HG03565 (cell line): ENCODE data around the gene NEK7.

Source experiments
- ATAC-seq: cut with Tn5 transposase; IDR thresholded peaks from one replicate; pipeline ENCODE4 v1.9.1; 2021; ENCODE audit warnings: mild to moderate bottlenecking, moderate library complexity; ENCODE audit not compliant: unreplicated experiment

The NEK7 gene

DNA sequence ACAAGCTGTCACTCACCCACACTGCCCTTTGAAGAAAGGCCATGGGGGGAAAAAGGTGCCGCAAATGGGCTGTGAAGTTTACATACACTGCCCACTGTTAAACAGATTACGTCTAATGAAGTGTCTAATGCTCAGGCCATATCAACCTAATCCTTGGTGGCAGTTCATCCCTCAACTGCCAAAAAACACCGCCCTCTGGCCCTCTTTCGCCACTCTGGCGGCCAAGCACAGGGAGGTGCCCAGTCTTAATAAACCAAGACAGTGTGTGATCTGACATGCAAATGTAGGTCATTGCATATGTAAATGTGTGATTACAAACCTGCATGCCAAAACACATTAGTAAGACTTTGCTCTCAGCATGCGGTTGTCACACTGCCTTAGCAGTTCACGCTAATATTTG lies 89.5 kb downstream of the NEK7 start:
- no peak for ATAC-seq

GRCh38 chr1:198253259-198253658 lies 96.5 kb downstream of the NEK7 start:
- ATAC-seq = peak; percentile 57

DNA sequence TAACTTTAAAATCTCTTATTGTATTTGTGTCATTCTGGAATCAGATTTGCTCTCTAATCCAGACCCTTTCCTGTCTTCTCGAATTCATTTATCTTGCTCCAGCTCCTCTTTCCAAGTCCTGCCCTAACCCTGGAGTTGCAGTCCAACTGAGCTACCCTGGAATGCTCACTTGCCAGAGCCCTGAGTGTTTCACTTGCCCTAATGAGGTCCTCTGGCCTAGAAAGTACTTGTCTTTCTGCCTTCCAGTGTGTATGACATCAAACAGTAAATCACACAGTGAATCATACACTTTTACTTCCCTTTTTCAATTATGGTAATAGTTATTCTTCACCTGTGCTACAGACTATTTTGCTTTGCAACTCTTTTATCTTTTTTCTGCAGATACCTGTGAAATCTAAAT lies 96.9 kb downstream of the NEK7 start:
- ATAC-seq = peak; percentile 96

GRCh38 chr1:198254521-198254920 lies 97.7 kb downstream of the NEK7 start:
- ATAC-seq = no peak

DNA sequence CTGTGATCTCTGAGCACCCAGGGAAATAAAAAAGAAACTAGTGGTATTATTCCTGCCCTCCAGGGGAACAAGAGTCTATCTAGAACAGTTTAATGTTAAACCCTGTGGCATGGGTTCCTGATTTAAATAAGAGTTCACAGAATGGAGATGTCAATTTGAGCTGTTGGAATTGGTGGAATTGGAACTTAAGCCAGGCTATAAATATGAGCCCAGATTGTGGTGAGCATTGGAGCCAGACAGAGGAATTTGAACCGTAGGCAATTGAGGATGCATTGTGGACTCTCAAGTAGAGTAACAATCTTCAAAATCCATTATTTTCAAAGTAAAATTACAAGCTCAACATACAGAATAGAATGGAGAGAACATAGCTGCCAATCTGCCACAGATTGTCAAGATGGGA lies 98.2 kb downstream of the NEK7 start:
- no peak for ATAC-seq

DNA sequence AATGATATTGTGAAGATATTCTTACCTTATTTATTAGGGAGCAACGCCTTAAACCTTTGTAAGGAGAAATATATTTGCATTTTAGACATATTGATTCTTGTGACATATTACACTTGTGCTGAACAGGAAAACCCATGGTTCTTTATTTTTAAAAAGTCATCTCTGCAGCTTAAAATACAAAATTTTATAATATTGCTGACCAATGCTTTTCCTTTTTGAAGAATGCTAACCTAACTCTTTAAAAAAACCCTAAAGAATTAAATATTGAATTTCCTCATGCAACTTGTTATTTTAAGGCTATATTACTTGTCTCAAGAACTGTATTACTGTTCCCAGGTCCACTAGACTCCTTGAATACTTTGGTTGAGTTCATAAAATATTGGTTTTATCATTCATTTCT lies 99.0 kb downstream of the NEK7 start:
- no peak for ATAC-seq

GRCh38 chr1:198258491-198258890 lies 101.7 kb downstream of the NEK7 start:
- ATAC-seq = peak; percentile 61

DNA sequence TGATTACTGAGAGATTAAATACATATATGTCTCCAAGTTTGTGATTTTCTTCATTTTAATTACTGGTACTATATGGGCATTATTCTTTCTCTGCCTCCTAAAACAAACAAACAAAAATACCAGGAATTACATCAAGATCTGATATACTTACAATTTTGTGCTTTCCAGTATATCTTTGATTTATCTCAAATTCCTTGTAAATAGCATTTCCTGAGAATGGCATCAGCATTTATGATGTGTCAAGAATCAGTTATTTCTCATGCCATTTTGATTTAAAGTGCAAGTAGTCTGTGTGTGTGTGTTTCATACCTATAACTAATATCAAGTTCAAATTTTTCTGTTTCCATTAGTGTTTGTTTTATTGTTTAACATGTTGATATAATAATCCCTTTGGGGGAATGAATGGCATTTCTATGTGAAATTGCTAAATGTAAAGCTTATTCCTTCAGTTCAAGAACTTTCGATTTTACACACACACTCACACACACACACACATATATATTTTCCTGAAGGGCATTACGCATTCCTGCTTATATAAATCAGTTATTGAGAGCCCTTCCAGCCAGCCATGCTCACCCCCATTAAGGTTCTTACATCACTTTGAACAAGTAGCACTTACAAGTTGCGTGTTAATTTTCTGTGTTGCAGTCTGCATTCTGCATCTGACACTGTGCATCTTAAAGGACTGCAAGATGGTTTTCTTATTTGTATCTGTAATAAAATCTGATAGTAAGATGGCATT lies 102.7 kb downstream of the NEK7 start:
- ATAC-seq = no peak

- no peak for ATAC-seq
Measured at GRCh38 chr1:198261886-198262285, 105.1 kb downstream of the NEK7 start.

- ATAC-seq = no peak
Measured at GRCh38 chr1:198263186-198263585, 106.4 kb downstream of the NEK7 start.

- ATAC-seq = no peak
Measured at GRCh38 chr1:198264282-198264681, 107.5 kb downstream of the NEK7 start.

DNA sequence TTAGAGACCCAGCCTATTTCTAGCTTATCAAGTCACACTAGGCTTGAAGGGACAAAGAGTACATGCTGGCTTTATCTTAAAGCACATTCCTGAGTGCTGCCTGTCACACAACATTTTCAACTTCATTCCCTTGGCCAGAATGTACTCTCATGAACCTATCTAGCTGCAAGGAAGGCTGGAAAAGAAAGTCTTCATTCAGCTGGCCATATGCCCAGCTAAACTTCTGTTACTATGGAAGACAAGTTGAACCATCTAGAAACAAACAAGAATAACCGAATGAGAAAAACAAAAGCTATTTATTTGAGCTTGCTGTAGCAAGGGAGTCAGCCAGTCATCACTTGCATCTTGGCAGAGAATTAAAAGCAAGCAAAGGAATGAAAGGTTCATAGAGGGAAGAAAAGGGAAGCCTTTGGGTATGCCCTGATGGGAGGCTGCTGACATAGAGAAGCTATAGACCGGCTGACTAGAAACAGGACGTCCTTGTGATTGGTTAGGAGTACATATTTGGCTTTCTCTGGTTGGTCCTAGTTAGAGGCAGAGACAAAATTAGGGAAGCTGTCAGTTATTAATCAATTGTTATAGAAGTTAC lies 108.4 kb downstream of the NEK7 start:
- ATAC-seq = no peak

DNA sequence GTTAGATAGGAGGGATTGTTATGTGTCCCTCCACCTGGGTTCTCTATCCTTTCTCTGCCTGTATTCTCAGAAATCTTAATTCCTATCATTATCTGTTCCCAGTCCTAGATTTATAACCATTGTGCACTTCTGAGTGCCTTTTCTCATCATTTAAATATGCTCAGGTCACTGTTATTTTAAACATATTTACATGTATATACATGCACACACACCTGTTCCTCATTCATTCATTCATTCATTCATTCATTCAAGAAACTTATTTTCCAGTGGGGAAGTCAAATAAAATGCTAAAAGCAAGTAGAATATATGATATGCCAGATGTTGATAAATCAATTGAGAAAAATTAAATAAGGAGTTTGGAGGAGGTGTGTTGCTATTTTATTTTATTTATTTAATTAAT lies 110.3 kb downstream of the NEK7 start:
- no peak for ATAC-seq

DNA sequence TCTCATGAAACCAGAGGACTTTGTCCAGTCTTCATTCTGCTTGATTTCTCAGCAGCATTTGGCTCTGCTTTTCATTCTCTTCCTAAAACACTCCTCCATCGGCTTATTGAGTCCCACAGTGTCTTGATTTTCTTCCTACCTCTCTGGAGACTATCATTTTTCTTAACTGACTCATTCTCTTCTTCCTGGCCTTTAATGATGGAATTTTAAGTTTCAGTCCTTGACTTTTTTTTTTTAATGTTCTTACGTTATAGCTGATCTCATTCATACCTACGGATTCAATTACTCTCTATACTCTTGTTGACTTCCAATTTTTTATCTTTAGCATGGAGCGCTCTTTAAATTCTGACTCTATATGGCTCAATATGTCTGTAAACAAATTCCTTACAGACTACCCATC lies 111.1 kb downstream of the NEK7 start:
- no peak for ATAC-seq

DNA sequence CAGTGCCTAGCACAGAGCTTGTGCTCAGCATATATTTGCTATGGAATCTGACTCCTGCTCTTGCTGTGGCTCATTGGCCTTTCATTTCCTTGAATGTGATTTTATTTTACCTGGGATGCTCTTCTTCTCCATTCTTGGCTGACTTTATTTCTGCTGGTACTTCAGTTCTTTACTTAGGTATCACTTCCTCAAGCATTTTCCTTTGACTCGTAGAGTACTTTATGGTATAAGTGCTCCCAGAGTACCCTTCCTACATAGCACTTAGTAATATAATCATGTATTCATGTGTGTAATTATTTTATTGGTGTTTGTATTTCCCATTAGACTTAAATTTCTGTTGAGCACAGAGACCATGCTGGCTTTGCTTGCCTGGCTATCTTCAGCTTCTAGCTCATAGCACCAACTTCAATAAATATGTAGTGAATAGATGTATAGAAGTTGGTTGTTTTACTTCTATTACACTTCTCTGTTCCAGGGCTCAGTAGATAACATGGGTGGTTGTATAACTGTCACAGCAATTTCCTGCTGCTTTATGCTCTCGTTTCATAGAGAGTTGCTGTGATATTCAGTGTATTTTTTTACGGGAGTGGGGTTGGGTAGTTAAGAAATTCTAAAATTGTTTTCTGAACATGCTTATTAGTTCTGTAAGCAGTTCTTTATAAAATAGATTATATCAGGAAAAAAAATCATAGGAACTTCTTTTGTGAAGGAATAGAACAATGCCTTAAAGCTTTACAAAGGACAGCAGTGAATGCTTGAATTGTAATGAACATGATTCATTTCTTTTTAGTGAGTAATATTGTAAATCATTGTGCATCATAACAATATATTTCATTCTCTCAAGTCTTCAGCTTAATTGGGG lies 112.2 kb downstream of the NEK7 start:
- ATAC-seq = no peak

DNA sequence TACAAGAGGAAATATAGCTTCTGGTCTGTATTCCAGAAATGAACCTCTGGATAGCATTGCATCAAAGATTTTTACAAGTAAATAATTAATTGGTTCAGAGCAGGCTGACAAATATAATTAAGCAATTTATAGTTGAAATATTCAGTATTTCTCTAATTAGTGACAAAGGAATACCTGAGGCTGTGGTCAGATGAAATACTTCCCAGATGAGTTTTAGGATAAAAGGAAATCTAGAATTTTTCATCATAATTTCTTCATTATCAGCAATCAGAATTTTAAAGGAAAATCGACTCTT lies 112.8 kb downstream of the NEK7 start:
- ATAC-seq = no peak

- ATAC-seq = no peak
Measured at GRCh38 chr1:198270273-198270828, 113.6 kb downstream of the NEK7 start.

DNA sequence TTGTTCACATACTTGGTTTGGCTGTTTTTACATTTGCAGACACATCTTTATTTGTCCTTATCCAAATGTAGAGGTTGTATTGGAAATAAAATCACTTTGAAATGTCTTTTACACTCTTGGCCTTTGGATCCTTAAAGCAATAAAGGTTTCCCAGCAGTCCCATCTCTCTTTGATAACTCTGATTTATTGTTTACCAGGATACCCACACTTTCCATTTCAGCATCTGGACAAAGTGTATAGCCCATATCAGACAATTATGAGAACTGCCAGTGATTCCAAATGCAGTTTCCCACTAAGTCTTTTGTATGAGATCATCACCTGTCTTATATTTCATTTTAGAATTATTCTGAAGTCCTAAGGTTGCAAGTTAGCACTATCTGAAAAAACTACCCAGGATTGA lies 114.7 kb downstream of the NEK7 start:
- no peak for ATAC-seq

DNA sequence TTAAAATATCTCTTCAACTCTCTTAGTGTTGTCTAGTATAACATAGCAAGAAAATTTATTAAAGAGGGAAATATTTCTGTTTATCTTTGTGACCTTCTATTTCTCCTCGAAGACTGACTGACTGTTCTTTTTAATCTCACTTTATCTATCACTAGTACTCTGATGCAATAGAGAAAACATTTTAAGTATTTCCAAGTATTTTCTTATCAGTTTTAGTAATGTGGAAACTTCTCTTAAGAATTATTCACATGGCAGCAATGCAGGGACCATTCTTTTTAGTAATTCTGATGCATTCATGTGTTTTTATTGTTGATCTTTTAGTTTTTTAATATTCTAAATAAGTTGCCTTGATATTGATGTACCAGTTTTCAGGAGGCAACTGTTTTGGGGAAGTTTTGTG lies 115.7 kb downstream of the NEK7 start:
- no peak for ATAC-seq

DNA sequence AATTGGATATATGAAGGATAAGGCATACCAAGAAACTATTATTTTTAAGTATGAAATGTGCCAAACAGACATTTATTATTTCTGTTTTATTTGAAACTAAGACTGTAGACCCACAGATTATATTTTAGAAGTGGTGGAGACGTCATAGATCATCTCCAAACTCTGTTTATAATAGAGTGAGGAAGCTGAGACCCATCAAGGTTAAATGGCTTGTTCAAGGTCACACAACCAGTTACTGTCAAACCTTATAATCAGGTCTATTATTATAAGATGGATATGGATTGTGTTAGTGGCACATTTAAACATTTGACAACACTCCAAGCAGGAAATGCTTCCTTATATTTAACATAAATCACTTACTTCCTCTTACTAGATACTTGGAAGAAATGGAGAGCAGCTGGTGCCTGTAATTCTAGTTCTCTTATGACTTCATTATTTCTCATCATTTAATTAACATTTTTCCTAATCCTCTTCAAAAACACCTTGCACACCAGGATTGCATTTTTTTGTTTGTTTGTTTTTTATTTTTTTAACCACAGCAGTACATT lies 117.0 kb downstream of the NEK7 start:
- ATAC-seq = no peak

- no peak for ATAC-seq
Measured at GRCh38 chr1:198275597-198275996, 118.8 kb downstream of the NEK7 start.

- no peak for ATAC-seq
Measured at GRCh38 chr1:198276241-198276640, 119.4 kb downstream of the NEK7 start.
